Measurements from ENCODE around the gene ZNF438. TPM values are rescaled to one million over a fixed set of nuclear protein-coding genes. Genes with fewer than 3 reads are reported as not detected.

Gene ZNF438
- total and polyA plus RNA-seq, 2 of the 8 experiments (the other 6 are each of a cell fraction or from before 2014, with no cell fraction given), result 0.95 to 1.7 TPM

DNA sequence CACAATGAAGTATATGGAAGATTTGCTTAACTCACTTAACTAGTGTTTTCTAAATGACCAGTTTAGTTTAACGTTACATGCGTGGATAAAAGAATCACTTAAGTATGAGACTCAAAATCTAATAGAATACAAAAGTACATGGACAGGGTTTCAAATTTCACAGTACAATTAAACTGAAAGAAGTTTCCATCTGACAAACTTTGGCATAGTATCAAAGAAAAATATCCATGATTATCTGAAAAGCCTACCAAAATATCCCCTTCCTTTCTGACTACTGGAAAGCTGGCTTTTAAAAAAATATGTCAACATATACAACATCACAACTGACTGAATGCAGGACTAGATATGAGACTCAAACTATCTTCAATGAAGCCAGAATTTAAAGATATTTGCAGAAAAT is 164.8 kb downstream of the ZNF438 start (continued):
- TF ChIP-seq CHD1 (IDR thresholded peaks at IDR 0.05; ENCODE audit: low read depth, low read length), result no peak
